ENCODE measurements around the gene LAMA3. TPM values are rescaled to one million over a fixed set of nuclear protein-coding genes. Genes with fewer than 3 reads are reported as not detected.

The LAMA3 gene
- total RNA-seq, 4 donors from 2014 or later, result 46.5 to 75.4 (median 57.4) TPM

- intact Hi-C loops (cut with DNase I; ENCODE audit: low total_unique reads), result no loop called here
Observed at GRCh38 chr18:23850215-23850614, 161.0 kb downstream of the LAMA3 start.

GRCh38 chr18:23851470-23852002 lies 162.3 kb downstream of the LAMA3 start:
- H3K4me3 ChIP-seq, result no peak overlapping the region
- H3K4me1 ChIP-seq, result no peaks in the 10 kb centered on the region
- H3K9me3 ChIP-seq, result no peaks in the 10 kb centered on the region
- intact Hi-C loops (cut with DNase I; ENCODE audit: low total_unique reads), result no loop called here
- no peaks in the 10 kb centered on the region for H3K27me3 ChIP-seq
- TF ChIP-seq CTCF (IDR thresholded peaks at IDR 0.05) (no peak), POLR2A (IDR thresholded peaks at IDR 0.05) (no peak)
- no peak overlapping the region for H3K27ac ChIP-seq
- H3K36me3 ChIP-seq, result no peaks in the 10 kb centered on the region
- no peak for DNase-seq

More at GRCh38 chr18:23850215-23850614, 161.0 kb downstream of the LAMA3 start:
- Histone ChIP-seq H3K27me3 (no peaks in the 10 kb centered on the region), H3K36me3 (no peaks in the 10 kb centered on the region), H3K27ac (no peak overlapping the region), H3K9me3 (no peaks in the 10 kb centered on the region), H3K4me1 (no peaks in the 10 kb centered on the region), H3K4me3 (no peak overlapping the region)
- DNase-seq, result no peak
- no peak for TF ChIP-seq POLR2A (IDR thresholded peaks at IDR 0.05)
- TF ChIP-seq CTCF (IDR thresholded peaks at IDR 0.05), result no peak

GRCh38 chr18:23852236-23853045 lies 163.2 kb downstream of the LAMA3 start:
- no peak overlapping the region for H3K27ac ChIP-seq
- H3K9me3 ChIP-seq, result no peaks in the 10 kb centered on the region
- TF ChIP-seq POLR2A (IDR thresholded peaks at IDR 0.05) (no peak), CTCF (IDR thresholded peaks at IDR 0.05) (no peak)
- intact Hi-C loops (cut with DNase I; ENCODE audit: low total_unique reads), result no loop called here
- no peak overlapping the region for H3K4me3 ChIP-seq
- no peaks in the 10 kb centered on the region for H3K36me3 ChIP-seq
- H3K27me3 ChIP-seq, result no peaks in the 10 kb centered on the region
- no peaks in the 10 kb centered on the region for H3K4me1 ChIP-seq
- no peak for DNase-seq

GRCh38 chr18:23853448-23854195 lies 164.4 kb downstream of the LAMA3 start:
- H3K4me3 ChIP-seq, result no peak overlapping the region
- no peak for TF ChIP-seq POLR2A (IDR thresholded peaks at IDR 0.05)
- no peak for TF ChIP-seq CTCF (IDR thresholded peaks at IDR 0.05)
- no peaks in the 10 kb centered on the region for H3K27me3 ChIP-seq
- no peaks in the 10 kb centered on the region for H3K9me3 ChIP-seq
- no peaks in the 10 kb centered on the region for H3K4me1 ChIP-seq
- H3K36me3 ChIP-seq, result no peaks in the 10 kb centered on the region
- H3K27ac ChIP-seq, result no peak overlapping the region
- intact Hi-C loops (cut with DNase I; ENCODE audit: low total_unique reads), result no loop called here
- DNase-seq, result no peak

GRCh38 chr18:23855721-23856120 lies 166.5 kb downstream of the LAMA3 start:
- intact Hi-C loops (cut with DNase I; ENCODE audit: low total_unique reads), result no loop called here
- H3K36me3 ChIP-seq, result no peaks in the 10 kb centered on the region

More at GRCh38 chr18:23855721-23856120, 166.5 kb downstream of the LAMA3 start:
- H3K4me1 ChIP-seq, result no peaks in the 10 kb centered on the region
- no peaks in the 10 kb centered on the region for H3K27me3 ChIP-seq
- no peak for DNase-seq
- no peak overlapping the region for H3K4me3 ChIP-seq
- no peaks in the 10 kb centered on the region for H3K9me3 ChIP-seq
- no peak overlapping the region for H3K27ac ChIP-seq
- TF ChIP-seq POLR2A (IDR thresholded peaks at IDR 0.05) (no peak), CTCF (IDR thresholded peaks at IDR 0.05) (no peak)
